C4-2B (cell line): Measurements from ENCODE around the gene OCEL1.
"Not testable (repeated sequence)": the region's sequence is repeated elsewhere in the genome, so short reads cannot be mapped to it uniquely, and the experiment has no call there.

Experiments
- H3K27ac ChIP-seq: fragments of 450-650 bp; 2 replicates; pipeline ENCODE4 v1.5.1; 2017
- CTCF ChIP-seq: fragments of 450-650 bp; conservative IDR thresholded peaks from 2 replicates; pipeline ENCODE4 v1.5.1; 2017; ENCODE audit warnings: mild to moderate bottlenecking
- ZFX ChIP-seq: fragments of 450-650 bp; IDR thresholded peaks from 2 replicates; pipeline ENCODE4 v1.6.1; 2017

OCEL1 gene

GRCh38 chr19:17185590-17185989 is 40.4 kb upstream of the OCEL1 start:
- TF ChIP-seq CTCF (no peak), ZFX (no peak)
- no peak overlapping the region for H3K27ac ChIP-seq

- H3K27ac ChIP-seq = not testable (repeated sequence)
Measured at GRCh38 chr19:17191736-17192135, 34.3 kb upstream of the OCEL1 start.

- H3K27ac ChIP-seq = no peak overlapping the region
- TF ChIP-seq ZFX (no peak), CTCF (no peak)
Measured at GRCh38 chr19:17192751-17193150, 33.3 kb upstream of the OCEL1 start.

GRCh38 chr19:17194608-17195007 is 31.4 kb upstream of the OCEL1 start:
- TF ChIP-seq ZFX (no peak), CTCF (no peak)
- H3K27ac ChIP-seq = no peak overlapping the region

GRCh38 chr19:17195106-17195505 is 30.9 kb upstream of the OCEL1 start:
- H3K27ac ChIP-seq = no peak overlapping the region
- no peak for TF ChIP-seq ZFX
- TF ChIP-seq CTCF = no peak

- no peak for TF ChIP-seq ZFX
- no peak for TF ChIP-seq CTCF
Measured at GRCh38 chr19:17196610-17197009, 29.4 kb upstream of the OCEL1 start.

GRCh38 chr19:17197666-17198065 is 28.4 kb upstream of the OCEL1 start:
- H3K27ac ChIP-seq = no peak overlapping the region

More at GRCh38 chr19:17196610-17197009, 29.4 kb upstream of the OCEL1 start:
- H3K27ac ChIP-seq = no peak overlapping the region

More at GRCh38 chr19:17197666-17198065, 28.4 kb upstream of the OCEL1 start:
- TF ChIP-seq CTCF (no peak), ZFX (no peak)
